ENCODE data around the gene DOK4. TPM values are rescaled to one million over a fixed set of nuclear protein-coding genes. Genes with fewer than 3 reads are reported as not detected.

Gene DOK4
- total RNA-seq, 1 donor from 2014 or later = 19.4 TPM

DNA sequence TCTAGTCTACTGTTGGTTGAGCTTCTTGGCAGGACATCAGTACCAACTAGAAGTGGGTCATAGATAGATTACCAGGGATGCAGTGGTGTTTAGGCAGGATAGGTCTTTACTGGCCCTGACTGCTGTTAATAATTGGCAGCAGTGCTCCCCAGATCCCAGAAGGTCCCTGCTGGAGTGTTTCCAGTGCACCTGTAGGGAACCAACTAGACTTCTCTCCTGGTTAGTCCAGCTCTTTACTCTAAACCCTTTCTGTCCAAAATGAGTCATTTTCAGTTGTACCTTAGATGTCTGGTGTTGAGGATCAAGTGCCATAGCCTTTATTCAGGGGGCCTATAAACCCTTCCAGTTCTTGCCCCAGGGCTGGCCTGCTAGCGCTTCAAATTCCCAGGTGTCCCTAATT lies 15.1 kb downstream of the DOK4 start:
- no peak for TF ChIP-seq POLR2A (IDR thresholded peaks at IDR 0.05)
- TF ChIP-seq POLR2AphosphoS5 (IDR thresholded peaks at IDR 0.05; ENCODE audit: insufficient read depth in 1 of 2, low read depth in 1 of 2) = no peak
- TF ChIP-seq, protein P1, sequence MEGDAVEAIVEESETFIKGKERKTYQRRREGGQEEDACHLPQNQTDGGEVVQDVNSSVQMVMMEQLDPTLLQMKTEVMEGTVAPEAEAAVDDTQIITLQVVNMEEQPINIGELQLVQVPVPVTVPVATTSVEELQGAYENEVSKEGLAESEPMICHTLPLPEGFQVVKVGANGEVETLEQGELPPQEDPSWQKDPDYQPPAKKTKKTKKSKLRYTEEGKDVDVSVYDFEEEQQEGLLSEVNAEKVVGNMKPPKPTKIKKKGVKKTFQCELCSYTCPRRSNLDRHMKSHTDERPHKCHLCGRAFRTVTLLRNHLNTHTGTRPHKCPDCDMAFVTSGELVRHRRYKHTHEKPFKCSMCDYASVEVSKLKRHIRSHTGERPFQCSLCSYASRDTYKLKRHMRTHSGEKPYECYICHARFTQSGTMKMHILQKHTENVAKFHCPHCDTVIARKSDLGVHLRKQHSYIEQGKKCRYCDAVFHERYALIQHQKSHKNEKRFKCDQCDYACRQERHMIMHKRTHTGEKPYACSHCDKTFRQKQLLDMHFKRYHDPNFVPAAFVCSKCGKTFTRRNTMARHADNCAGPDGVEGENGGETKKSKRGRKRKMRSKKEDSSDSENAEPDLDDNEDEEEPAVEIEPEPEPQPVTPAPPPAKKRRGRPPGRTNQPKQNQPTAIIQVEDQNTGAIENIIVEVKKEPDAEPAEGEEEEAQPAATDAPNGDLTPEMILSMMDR (IDR thresholded peaks at IDR 0.05) = no peak
- H3K27ac ChIP-seq = no peak overlapping the region
- H3K9me3 ChIP-seq = no peaks in the 10 kb centered on the region
- intact Hi-C loops (cut with DNase I) = no loop called here
- DNase-seq (ENCODE audit: extremely low spot score in 2 of 2) = no peak
- no peak overlapping the region for H3K4me3 ChIP-seq
- peaks cover 0 to 54% of the 10 kb centered on the region in 2 donors for H3K36me3 ChIP-seq
- H3K4me1 ChIP-seq = peaks cover 36% of the 10 kb centered on the region
- no peaks in the 10 kb centered on the region for H3K27me3 ChIP-seq

DNA sequence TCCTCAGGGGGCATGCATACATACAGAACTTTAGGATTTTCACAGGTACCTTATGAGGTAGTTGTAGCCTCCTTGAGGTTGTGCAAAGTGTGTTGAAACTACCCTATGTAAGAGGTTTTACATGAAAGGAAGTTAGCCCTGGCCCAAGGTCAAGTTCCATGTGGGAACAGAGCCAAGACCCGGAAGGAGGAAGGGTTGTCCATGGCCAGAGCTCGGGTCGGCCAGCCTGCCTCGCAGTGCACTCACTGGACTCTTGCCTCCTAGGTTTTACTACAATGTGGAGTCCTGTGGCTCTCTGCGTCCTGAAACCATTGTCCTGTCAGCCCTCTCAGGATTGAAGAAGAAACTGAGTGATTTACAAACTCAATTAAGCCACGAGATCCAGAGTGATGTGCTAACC lies 15.6 kb downstream of the DOK4 start:
- intact Hi-C loops (cut with DNase I) = no loop called here
- Histone ChIP-seq H3K36me3 (peaks cover 0 to 59% of the 10 kb centered on the region in 2 donors), H3K9me3 (no peaks in the 10 kb centered on the region), H3K4me3 (no peak overlapping the region), H3K27ac (no peak overlapping the region), H3K27me3 (no peaks in the 10 kb centered on the region), H3K4me1 (peaks cover 31% of the 10 kb centered on the region)
- no peak for DNase-seq (ENCODE audit: extremely low spot score in 2 of 2)
- TF ChIP-seq POLR2AphosphoS5 (IDR thresholded peaks at IDR 0.05; ENCODE audit: insufficient read depth in 1 of 2, low read depth in 1 of 2) = no peak
- TF ChIP-seq, protein P1 (IDR thresholded peaks at IDR 0.05) = no peak
- no peak for TF ChIP-seq POLR2A (IDR thresholded peaks at IDR 0.05)

DNA sequence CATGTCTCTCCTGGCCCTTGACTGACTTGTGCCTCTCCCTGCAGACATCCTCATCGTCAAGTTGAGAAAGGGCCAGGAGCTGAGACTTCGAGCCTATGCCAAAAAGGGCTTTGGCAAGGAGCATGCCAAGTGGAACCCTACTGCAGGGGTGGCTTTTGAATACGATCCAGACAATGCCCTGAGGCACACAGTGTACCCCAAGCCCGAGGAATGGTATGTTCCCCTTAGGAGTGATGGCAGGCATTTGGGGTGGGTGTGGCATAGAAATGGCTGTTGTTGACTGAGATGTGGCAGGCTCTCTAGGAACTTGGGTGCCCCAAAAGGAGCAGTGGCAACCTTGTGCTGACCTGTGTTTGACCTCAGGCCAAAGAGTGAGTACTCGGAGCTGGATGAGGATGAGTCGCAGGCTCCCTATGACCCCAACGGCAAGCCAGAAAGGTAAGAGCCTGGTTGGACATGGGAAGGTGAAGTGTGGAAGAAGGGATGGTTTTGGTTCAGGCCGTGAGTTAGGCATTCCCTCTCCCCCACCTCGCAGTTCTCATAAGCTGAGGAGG lies 16.3 kb downstream of the DOK4 start:
- Histone ChIP-seq H3K4me3 (no peak overlapping the region), H3K9me3 (no peaks in the 10 kb centered on the region), H3K4me1 (peaks cover 34% of the 10 kb centered on the region), H3K27ac (no peak overlapping the region), H3K36me3 (peaks cover 0 to 64% of the 10 kb centered on the region in 2 donors), H3K27me3 (no peaks in the 10 kb centered on the region)
- DNase-seq (ENCODE audit: extremely low spot score in 2 of 2) = no peak
- TF ChIP-seq, protein P1 (IDR thresholded peaks at IDR 0.05) = no peak
- TF ChIP-seq POLR2AphosphoS5 (IDR thresholded peaks at IDR 0.05; ENCODE audit: insufficient read depth in 1 of 2, low read depth in 1 of 2) (no peak), POLR2A (IDR thresholded peaks at IDR 0.05) (no peak)
- intact Hi-C loops (cut with DNase I) = no loop called here

DNA sequence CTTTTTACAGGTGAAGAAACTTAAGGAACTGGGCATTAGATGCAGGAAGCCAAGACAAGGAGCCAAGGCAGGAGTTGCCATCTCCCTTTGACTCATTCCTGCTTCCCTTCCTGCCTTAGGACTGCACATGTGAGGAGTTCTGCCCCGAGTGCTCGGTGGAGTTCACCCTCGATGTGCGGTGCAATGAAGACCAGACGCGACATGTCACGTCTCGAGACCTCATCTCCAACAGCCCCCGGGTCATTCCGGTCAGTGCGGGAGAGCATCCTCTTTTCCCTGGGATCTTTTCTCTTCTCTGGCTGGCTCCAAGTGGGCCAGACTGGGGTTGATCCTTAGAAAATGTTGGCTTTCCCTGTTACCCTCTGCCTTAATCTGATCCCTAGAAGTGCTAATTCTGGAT lies 17.2 kb downstream of the DOK4 start:
- H3K27ac ChIP-seq = no peak overlapping the region
- intact Hi-C loops (cut with DNase I) = no loop called here
- H3K27me3 ChIP-seq = no peaks in the 10 kb centered on the region
- no peak overlapping the region for H3K4me3 ChIP-seq
- H3K4me1 ChIP-seq = peaks cover 43% of the 10 kb centered on the region
- H3K36me3 ChIP-seq = peaks cover 0 to 73% of the 10 kb centered on the region in 2 donors
- no peaks in the 10 kb centered on the region for H3K9me3 ChIP-seq
- no peak for DNase-seq (ENCODE audit: extremely low spot score in 2 of 2)
- TF ChIP-seq, protein P1 (IDR thresholded peaks at IDR 0.05) = no peak
- TF ChIP-seq POLR2A (IDR thresholded peaks at IDR 0.05) = no peak
- TF ChIP-seq POLR2AphosphoS5 (IDR thresholded peaks at IDR 0.05; ENCODE audit: insufficient read depth in 1 of 2, low read depth in 1 of 2) = no peak

DNA sequence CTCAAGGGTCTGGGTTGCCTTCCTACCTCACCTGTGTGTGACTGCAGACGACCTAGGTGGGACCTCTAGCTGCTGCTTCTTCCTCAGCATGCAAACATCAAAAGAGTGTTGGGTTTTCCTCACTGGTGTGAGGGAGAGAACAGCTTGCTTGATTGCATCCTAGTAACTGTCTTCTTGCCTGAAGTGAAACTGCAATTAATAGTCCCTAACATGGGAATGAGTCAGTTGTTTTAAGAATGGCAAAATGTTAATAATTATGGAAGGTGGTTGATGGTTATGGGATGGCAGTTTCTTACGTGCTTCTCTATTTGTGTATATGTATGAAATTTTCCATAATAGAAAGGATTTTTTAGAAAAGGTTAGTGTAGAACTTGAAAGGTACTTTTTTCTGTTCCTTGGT lies 17.9 kb downstream of the DOK4 start:
- Histone ChIP-seq H3K9me3 (no peaks in the 10 kb centered on the region), H3K27ac (no peak overlapping the region), H3K4me3 (no peak overlapping the region), H3K36me3 (peaks cover 0 to 70% of the 10 kb centered on the region in 2 donors), H3K4me1 (peaks cover 50% of the 10 kb centered on the region), H3K27me3 (no peaks in the 10 kb centered on the region)
- TF ChIP-seq, protein P1 (IDR thresholded peaks at IDR 0.05) = no peak
- TF ChIP-seq POLR2A (IDR thresholded peaks at IDR 0.05) (no peak), POLR2AphosphoS5 (IDR thresholded peaks at IDR 0.05; ENCODE audit: insufficient read depth in 1 of 2, low read depth in 1 of 2) (no peak)
- DNase-seq (ENCODE audit: extremely low spot score in 2 of 2) = no peak
- intact Hi-C loops (cut with DNase I) = no loop called here

Measured in vagina (tissue), 2 donors.